Nephron progenitor cell (in vitro differentiated cells): ENCODE data around the gene PKP3.

ENCODE experiments used
- DNase-seq: peaks from one replicate; pipeline ENCODE4 v3.0.0; 2021
- H3K27ac Mint-ChIP-seq: 2 replicates; pipeline ENCODE4 v1.8.0; 2021; ENCODE audit warnings: mild to moderate bottlenecking, moderate library complexity, mixed read lengths
- H3K27me3 Mint-ChIP-seq: 2 replicates; pipeline ENCODE4 v1.8.0; 2021; ENCODE audit warnings: mild to moderate bottlenecking, low read depth, mixed read lengths; ENCODE audit not compliant: poor library complexity
- H3K36me3 Mint-ChIP-seq: 2 replicates; pipeline ENCODE4 v1.8.0; 2021; ENCODE audit warnings: low read depth, mixed read lengths
- H3K4me1 Mint-ChIP-seq: 2 replicates; pipeline ENCODE4 v1.8.0; 2021; ENCODE audit warnings: mixed read lengths
- H3K4me3 Mint-ChIP-seq: 2 replicates; pipeline ENCODE4 v1.8.0; 2021; ENCODE audit warnings: mild to moderate bottlenecking, moderate library complexity, mixed read lengths
- H3K9me3 Mint-ChIP-seq: 2 replicates; pipeline ENCODE4 v1.8.0; 2021; ENCODE audit warnings: mild to moderate bottlenecking, moderate library complexity, mixed read lengths
- TF ChIP-seq, protein P1 (sequence below): fragments of 200-600 bp; sonication (generic); IDR thresholded peaks from 2 replicates; pipeline ENCODE4 v1.5.0; 2021; ENCODE audit warnings: antibody characterized with exemption

PKP3 gene

DNA sequence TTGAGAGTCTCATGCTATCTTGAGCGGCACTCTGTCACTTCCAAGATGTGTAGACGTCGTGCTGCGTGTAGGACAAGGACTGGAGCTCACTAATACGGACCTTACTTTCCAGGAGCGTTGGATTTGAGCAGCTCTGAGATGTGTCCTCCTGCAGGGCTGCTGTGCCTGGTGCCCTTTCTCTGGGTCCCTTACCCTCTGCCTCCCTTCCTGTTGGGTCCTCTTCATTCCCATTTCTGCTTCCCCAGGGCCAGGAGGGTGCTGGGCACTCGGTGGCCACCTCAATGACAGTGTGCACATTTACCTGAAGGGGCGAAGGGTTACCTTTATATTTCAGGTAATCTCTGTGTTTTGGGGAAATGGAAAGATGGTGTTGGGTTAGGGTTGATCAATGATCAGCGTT, 60.0 kb downstream of the PKP3 start:
- Mint-ChIP-seq H3K36me3 (peaks cover 44% of the 10 kb centered on the region), H3K27me3 (no peaks in the 10 kb centered on the region), H3K4me3 (no peak overlapping the region), H3K4me1 (peaks cover 64% of the 10 kb centered on the region), H3K9me3 (no peaks in the 10 kb centered on the region), H3K27ac (no peak overlapping the region)
- DNase-seq, result no peak
- TF ChIP-seq, protein P1, sequence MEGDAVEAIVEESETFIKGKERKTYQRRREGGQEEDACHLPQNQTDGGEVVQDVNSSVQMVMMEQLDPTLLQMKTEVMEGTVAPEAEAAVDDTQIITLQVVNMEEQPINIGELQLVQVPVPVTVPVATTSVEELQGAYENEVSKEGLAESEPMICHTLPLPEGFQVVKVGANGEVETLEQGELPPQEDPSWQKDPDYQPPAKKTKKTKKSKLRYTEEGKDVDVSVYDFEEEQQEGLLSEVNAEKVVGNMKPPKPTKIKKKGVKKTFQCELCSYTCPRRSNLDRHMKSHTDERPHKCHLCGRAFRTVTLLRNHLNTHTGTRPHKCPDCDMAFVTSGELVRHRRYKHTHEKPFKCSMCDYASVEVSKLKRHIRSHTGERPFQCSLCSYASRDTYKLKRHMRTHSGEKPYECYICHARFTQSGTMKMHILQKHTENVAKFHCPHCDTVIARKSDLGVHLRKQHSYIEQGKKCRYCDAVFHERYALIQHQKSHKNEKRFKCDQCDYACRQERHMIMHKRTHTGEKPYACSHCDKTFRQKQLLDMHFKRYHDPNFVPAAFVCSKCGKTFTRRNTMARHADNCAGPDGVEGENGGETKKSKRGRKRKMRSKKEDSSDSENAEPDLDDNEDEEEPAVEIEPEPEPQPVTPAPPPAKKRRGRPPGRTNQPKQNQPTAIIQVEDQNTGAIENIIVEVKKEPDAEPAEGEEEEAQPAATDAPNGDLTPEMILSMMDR, result no peak
